ENCODE data around the gene SLC6A3. TPM values are rescaled to one million over a fixed set of nuclear protein-coding genes. Genes with fewer than 3 reads are reported as not detected.

The SLC6A3 gene
- total and polyA plus RNA-seq, 2 of the 13 experiments (the other 11 are each of a cell fraction or from before 2014, with no cell fraction given), result 0.01 TPM; not detected in 1

- ATAC-seq (no peak), DNase-seq (ENCODE audit: low spot score) (no peak)
- intact Hi-C loops (cut with micrococcal nuclease; ENCODE audit: unreplicated experiment), result no loop called here
Observed at GRCh38 chr5:1466631-1467265, 21.5 kb upstream of the SLC6A3 start.

GRCh38 chr5:1465966-1466471, 20.8 kb upstream of the SLC6A3 start:
- peaks cover 3% of the 10 kb centered on the region; the same call in 1 of the 2 replicates for H4K20me1 ChIP-seq (ENCODE audit: insufficient read depth, low read length)
- H2AFZ ChIP-seq (ENCODE audit: low read length), result no peak overlapping the region
- no peaks in the 10 kb centered on the region for H3K27me3 ChIP-seq (ENCODE audit: control insufficient read depth in 1 of 2, insufficient read depth in 2 of 2, low read length in 2 of 2)
- H3K27ac ChIP-seq (ENCODE audit: extremely low read length, insufficient read depth, low read length), result no peak overlapping the region
- peaks cover 12 to 29% of the 10 kb centered on the region in 2 experiments; a peak in 4 of 5 replicates for H3K36me3 ChIP-seq (replicated peaks in 1 of 2; ENCODE audit: control insufficient read depth in 1 of 2, insufficient read depth in 2 of 2, low read length in 2 of 2)
- TF ChIP-seq KDM2A (CRISPR knock-in tag; IDR thresholded peaks at IDR 0.05; ENCODE audit: borderline replicate concordance, low read depth) (no peak), ZNF788 (CRISPR knock-in tag; IDR thresholded peaks at IDR 0.05; ENCODE audit: borderline replicate concordance) (no peak), RNF2 (conservative IDR thresholded peaks at IDR 0.05; ENCODE audit: low read depth) (no peak), ZNF543 (CRISPR knock-in tag; IDR thresholded peaks at IDR 0.05) (no peak), RFXAP (CRISPR knock-in tag; IDR thresholded peaks at IDR 0.05; ENCODE audit: borderline replicate concordance) (no peak), ZNF577 (CRISPR knock-in tag; IDR thresholded peaks at IDR 0.05; ENCODE audit: borderline replicate concordance, low read depth) (no peak), KLF11 (CRISPR knock-in tag; IDR thresholded peaks at IDR 0.05) (no peak), ZNF746 (CRISPR knock-in tag; IDR thresholded peaks at IDR 0.05) (no peak)
- H3K4me2 ChIP-seq (ENCODE audit: low read depth, low read length), result no peak overlapping the region
- 96% methylated on average over 27 of the region's 30 CpGs for WGBS (ENCODE audit: low lambda C conversion rate)
- H3K4me3 ChIP-seq (replicated peaks in 1 of 3; ENCODE audit: insufficient read depth in 1 of 3, low read depth in 2 of 3, low read length in 3 of 3), result no peak overlapping the region
- H3K9ac ChIP-seq (ENCODE audit: insufficient read depth, low read depth, low read length), result no peak overlapping the region
- H3K9me3 ChIP-seq (ENCODE audit: low read length), result no peaks in the 10 kb centered on the region
- ChIA-PET POLR2A (no interaction called here), CTCF (ENCODE audit: low intra/inter-chr PET ratio, low total read pairs) (no interaction called here)
- peaks cover 14% of the 10 kb centered on the region for H3K4me1 ChIP-seq (ENCODE audit: insufficient read depth, low read length)
- ATAC-seq (no peak), DNase-seq (ENCODE audit: low spot score) (no peak), FAIRE-seq (no peak)
- BruUV-seq (replicated peaks), result no TSS peak
- no peaks in the 10 kb centered on the region for H3K79me2 ChIP-seq (ENCODE audit: insufficient read depth, low read length)
- in situ Hi-C loops (cut with HindIII; ENCODE audit: extremely low pct_ligation_motif_present, low pct_unique_long_range_greater_than_20kb) (no loop called here), intact Hi-C loops (cut with micrococcal nuclease; ENCODE audit: unreplicated experiment) (no loop called here)

More at GRCh38 chr5:1466631-1467265, 21.5 kb upstream of the SLC6A3 start:
- 97% methylated on average over 27 of the region's 37 CpGs for WGBS (ENCODE audit: low lambda C conversion rate)
- TF ChIP-seq ZFP41 (CRISPR knock-in tag; IDR thresholded peaks at IDR 0.05; ENCODE audit: borderline replicate concordance), result no peak
- TF ChIP-seq AGO2 (optimal IDR thresholded peaks at IDR 0.05; ENCODE audit: low read depth, low read length), result peak; percentile 51
- 0 out of 2 replicates have a peak, but pooled peaks have one; percentile 52 for TF ChIP-seq ZC3H13 (CRISPR knock-in tag; IDR thresholded peaks at IDR 0.05)
- Histone ChIP-seq H3K4me3 (replicated peaks in 1 of 3; ENCODE audit: insufficient read depth in 1 of 3, low read depth in 2 of 3, low read length in 3 of 3) (no peak overlapping the region), H3K79me2 (ENCODE audit: insufficient read depth, low read length) (no peaks in the 10 kb centered on the region), H3K9ac (ENCODE audit: insufficient read depth, low read depth, low read length) (no peak overlapping the region), H4K20me1 (ENCODE audit: insufficient read depth, low read length) (peaks cover 4% of the 10 kb centered on the region; the same call in 1 of the 2 replicates), H3K4me2 (ENCODE audit: low read depth, low read length) (no peak overlapping the region), H3K27me3 (ENCODE audit: control insufficient read depth in 1 of 2, insufficient read depth in 2 of 2, low read length in 2 of 2) (no peaks in the 10 kb centered on the region), H3K9me3 (ENCODE audit: low read length) (no peaks in the 10 kb centered on the region), H3K27ac (ENCODE audit: extremely low read length, insufficient read depth, low read length) (no peak overlapping the region), H3K36me3 (replicated peaks in 1 of 2; ENCODE audit: control insufficient read depth in 1 of 2, insufficient read depth in 2 of 2, low read length in 2 of 2) (peaks cover 12 to 29% of the 10 kb centered on the region in 2 experiments; a peak in 4 of 5 replicates), H3K4me1 (ENCODE audit: insufficient read depth, low read length) (peaks cover 21% of the 10 kb centered on the region), H2AFZ (ENCODE audit: low read length) (no peak overlapping the region)
- ChIA-PET POLR2A (no interaction called here), CTCF (ENCODE audit: low intra/inter-chr PET ratio, low total read pairs) (no interaction called here)
- no TSS peak for BruUV-seq (replicated peaks)
- no peak for FAIRE-seq
- in situ Hi-C loops (cut with HindIII; ENCODE audit: extremely low pct_ligation_motif_present, low pct_unique_long_range_greater_than_20kb), result no loop called here
